ENCODE data around the gene CHRNA1. TPM values are rescaled to one million over a fixed set of nuclear protein-coding genes. Genes with fewer than 3 reads are reported as not detected.

The CHRNA1 gene
- total RNA-seq, 1 experiment from 2014 or later: not detected

GRCh38 chr2:174761837-174762236 lies 2.4 kb downstream of the CHRNA1 start:
- TF ChIP-seq, protein P1, sequence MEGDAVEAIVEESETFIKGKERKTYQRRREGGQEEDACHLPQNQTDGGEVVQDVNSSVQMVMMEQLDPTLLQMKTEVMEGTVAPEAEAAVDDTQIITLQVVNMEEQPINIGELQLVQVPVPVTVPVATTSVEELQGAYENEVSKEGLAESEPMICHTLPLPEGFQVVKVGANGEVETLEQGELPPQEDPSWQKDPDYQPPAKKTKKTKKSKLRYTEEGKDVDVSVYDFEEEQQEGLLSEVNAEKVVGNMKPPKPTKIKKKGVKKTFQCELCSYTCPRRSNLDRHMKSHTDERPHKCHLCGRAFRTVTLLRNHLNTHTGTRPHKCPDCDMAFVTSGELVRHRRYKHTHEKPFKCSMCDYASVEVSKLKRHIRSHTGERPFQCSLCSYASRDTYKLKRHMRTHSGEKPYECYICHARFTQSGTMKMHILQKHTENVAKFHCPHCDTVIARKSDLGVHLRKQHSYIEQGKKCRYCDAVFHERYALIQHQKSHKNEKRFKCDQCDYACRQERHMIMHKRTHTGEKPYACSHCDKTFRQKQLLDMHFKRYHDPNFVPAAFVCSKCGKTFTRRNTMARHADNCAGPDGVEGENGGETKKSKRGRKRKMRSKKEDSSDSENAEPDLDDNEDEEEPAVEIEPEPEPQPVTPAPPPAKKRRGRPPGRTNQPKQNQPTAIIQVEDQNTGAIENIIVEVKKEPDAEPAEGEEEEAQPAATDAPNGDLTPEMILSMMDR (conservative IDR thresholded peaks at IDR 0.05): no peak
- Histone ChIP-seq H2AK5ac (ENCODE audit: insufficient read length, low read length) (no peak overlapping the region), H3K56ac (ENCODE audit: insufficient read length, low read depth, low read length) (no peak overlapping the region), H2BK15ac (ENCODE audit: low read depth, low read length) (no peak overlapping the region), H2BK12ac (ENCODE audit: insufficient read length, low read depth, low read length) (no peak overlapping the region), H4K8ac (replicated peaks; ENCODE audit: insufficient read length, low read depth, low read length) (no peak overlapping the region), H3K18ac (ENCODE audit: insufficient read length, low read depth, low read length) (no peak overlapping the region), H2BK120ac (ENCODE audit: low read depth, low read length, poor library complexity, severe bottlenecking) (no peak overlapping the region), H3K4ac (ENCODE audit: low read depth, low read length) (no peak overlapping the region), H3K14ac (ENCODE audit: insufficient read depth, low read length) (no peak overlapping the region), H2BK20ac (ENCODE audit: low read depth, low read length, poor library complexity, severe bottlenecking) (no peak overlapping the region), H3K79me1 (ENCODE audit: insufficient read depth, low read depth, low read length, poor library complexity, severe bottlenecking) (no peaks in the 10 kb centered on the region), H3K79me2 (ENCODE audit: insufficient read depth, low read length) (no peaks in the 10 kb centered on the region), H3K4me1 (ENCODE audit: insufficient read depth, low read length) (0 out of 2 replicates have a peak, but pooled peaks cover 4% of the 10 kb centered on the region), H3K4me2 (ENCODE audit: insufficient read depth, insufficient read length, low read length) (no peak overlapping the region), H4K5ac (ENCODE audit: insufficient read length, low read depth, low read length) (no peak overlapping the region), H3K27ac (ENCODE audit: insufficient read length, low read depth, low read length) (no peak overlapping the region), H3K23ac (ENCODE audit: insufficient read length, low read depth, low read length) (no peak overlapping the region), H3K9me3 (ENCODE audit: control insufficient read depth, low read depth, low read length) (no peaks in the 10 kb centered on the region), H4K20me1 (ENCODE audit: control insufficient read depth, insufficient read depth, insufficient read length) (no peaks in the 10 kb centered on the region), H3K9ac (ENCODE audit: extremely low read depth, insufficient read length, low read length) (no peak overlapping the region), H3K27me3 (ENCODE audit: insufficient read depth, low read length) (no peaks in the 10 kb centered on the region), H2AFZ (ENCODE audit: low read length) (no peak overlapping the region), H2BK5ac (ENCODE audit: insufficient read length, low read length) (no peak overlapping the region), H3K23me2 (ENCODE audit: insufficient read length, low read depth, low read length, poor library complexity, severe bottlenecking) (no peaks in the 10 kb centered on the region), H4K91ac (ENCODE audit: insufficient read length, low read depth, low read length) (no peak overlapping the region), H3T11ph (ENCODE audit: low read length) (no peak overlapping the region)
- Mint-ChIP-seq H3K4me1 (peaks cover 19 to 27% of the 10 kb centered on the region in 2 experiments), H3K9me3 (no peaks in the 10 kb centered on the region), H3K27me3 (ENCODE audit: low read depth) (no peaks in the 10 kb centered on the region; the same call in 1 of the 2 replicates), H3K4me3 (no peak overlapping the region), H3K27ac (no peak overlapping the region), H3K36me3 (ENCODE audit: insufficient read depth in 1 of 3, low read depth in 3 of 3) (no peaks in the 10 kb centered on the region; a peak in 1 of 7 replicates)
- no peak for DNase-seq

All from H9 (cell line).